ENCODE results near the gene FAM200B.

Gene FAM200B

DNA sequence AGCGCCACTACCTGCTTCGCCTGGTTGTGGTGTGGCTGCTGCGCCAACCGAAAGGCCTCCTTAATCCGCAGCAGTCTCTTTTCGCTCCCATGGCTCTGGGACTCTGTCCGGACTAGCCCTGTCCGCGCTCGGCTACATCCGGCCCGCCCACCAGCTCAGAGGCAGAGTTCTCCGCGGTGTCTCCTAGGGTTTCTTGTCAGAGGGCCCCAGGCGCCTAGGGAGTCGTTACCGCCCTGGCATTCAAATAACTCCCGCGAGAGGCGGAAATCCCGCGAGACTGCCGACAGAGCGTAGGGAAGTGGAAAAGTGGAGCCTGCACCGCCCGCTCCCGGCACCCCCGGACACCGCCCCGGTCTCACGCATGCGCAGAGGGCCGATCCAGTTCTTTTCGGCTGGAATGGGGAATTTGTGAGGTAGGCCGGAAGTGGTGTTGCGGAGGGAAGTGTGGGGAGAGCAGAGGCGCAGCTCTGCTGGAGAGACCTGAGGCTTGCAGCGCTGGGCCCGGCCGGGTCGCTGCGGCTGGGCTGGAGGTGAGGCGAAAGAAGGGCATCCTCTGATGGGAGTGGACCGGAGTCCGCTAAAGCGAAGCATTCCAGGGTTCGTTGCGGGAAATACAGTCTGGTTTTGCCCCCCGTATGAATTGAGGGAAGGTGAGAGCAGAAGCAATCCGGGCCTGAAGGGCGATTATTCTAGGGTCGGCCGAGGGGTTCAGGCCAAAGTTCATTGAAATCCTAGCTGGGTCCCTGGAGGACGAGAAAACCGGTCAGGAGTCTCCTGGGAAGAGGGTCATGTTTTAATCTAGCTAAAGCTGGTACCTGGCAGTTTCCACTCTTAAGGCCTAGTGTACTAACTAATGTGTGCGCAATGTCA lies at the start of gene FAM200B:
Gene FAM200B, plus strand, starts transcription at position 456 of the 870 bp plus-strand sequence. CDS start 5,151 bp downstream, outside the sequence.
- peak; percentile 92 to 96 for DNase-seq (ENCODE audit: low read depth in 2 of 2)

DNA sequence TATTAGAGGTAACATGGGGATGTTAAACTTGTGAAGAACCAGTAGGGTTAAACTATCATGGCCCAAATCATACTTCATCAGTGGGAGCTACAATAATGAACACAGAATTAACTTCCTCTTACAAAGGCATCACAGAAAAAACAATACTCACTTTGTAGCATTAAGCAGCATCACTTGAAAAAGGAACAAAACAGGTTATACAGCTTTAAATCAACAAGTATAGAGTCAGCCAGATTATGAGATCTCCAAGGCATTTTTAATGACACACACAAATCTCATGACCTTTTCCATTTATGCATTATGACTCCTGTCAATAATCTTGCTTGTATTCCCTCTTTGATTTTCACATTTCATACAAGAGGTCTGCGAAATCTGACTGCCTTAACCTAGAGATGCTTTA lies 44.8 kb upstream of the FAM200B start:
- no peak for DNase-seq (ENCODE audit: low read depth in 2 of 2)

DNA sequence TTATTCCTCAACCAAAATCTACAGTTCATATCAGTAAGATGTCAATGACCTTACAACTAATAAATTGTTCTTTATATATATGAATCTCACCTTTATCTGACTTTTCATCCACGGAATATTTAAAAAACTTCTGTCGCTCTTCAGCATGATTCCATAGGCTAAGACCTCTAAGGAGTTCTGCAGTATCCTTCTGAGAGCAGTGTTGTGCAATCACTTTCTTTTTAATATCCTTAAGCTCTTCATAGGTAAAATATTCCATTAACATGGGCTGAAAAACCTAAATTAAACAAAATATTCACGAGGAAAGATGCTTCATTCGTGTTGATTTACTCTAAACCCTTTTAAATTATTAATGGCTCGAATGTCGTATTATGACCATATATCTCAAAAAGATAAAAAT lies 43.2 kb upstream of the FAM200B start:
- no peak for DNase-seq (ENCODE audit: low read depth in 2 of 2)

DNA sequence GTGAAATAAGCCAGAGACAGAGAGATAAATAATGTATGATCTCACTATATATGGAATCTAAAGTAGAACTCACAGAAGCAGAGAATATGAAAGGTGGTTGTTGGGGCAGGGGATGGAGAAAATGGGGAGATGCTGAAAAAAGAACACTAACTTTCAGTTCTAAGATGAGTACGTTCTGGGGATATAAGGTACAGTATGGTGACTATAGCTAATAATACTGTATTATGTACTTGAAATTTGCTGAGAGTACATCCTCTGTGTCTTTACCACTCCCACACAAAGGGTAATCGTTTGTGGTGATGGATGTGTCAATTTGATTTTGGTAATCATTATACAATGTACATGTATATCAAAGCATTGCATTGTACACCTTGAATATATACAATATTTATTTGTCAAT lies 33.0 kb upstream of the FAM200B start:
- no peak for DNase-seq (ENCODE audit: low read depth in 2 of 2)

DNA sequence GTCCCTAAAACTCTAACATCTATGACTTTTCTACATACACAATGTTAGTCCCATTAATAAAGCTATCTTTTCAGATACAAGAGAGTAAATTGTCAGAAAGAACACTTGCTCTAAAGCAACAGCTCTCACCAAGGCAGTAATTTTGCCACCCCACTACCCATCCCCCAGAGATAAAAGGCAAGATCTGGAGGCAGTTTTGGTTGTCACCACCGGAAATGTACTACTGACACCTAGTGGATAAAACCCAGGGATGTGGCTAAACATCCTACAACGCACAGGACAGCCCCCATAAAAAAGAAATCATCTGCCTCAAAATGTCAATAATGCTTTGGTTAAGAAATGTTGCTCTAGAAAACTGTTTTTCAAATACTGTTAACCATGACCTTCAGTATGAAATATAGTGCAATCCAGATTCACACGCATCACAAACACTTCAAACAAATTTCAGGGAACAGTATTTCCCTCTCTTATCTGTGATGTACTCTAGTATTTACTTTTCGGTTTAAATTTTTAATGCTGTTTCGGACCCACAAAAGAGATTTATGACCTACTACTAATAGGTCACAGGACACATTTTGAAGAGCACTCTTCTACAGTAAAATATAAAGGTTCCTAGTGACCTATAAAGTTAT lies 31.6 kb upstream of the FAM200B start:
- DNase-seq (ENCODE audit: low read depth in 2 of 2), result peak; percentile 6 to 8

DNA sequence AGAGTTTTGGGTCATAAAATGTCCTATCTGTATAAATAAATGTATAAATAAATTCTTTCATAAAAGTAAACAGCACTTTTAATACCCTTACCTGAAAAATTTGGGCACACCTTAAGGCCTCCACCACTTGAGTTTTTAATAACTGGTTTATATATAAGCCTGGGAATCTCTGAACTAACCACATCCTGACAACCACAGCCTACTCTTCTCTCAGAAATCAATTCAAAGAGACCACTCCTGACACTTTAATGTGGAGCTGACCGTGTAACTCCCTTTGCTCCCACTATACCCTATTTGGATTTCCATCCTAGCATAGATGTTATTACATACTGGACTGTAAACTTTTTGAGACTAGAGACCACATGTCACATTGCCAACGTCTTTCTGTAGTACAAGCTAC lies 30.0 kb upstream of the FAM200B start:
- DNase-seq (ENCODE audit: low read depth in 2 of 2), result no peak

DNA sequence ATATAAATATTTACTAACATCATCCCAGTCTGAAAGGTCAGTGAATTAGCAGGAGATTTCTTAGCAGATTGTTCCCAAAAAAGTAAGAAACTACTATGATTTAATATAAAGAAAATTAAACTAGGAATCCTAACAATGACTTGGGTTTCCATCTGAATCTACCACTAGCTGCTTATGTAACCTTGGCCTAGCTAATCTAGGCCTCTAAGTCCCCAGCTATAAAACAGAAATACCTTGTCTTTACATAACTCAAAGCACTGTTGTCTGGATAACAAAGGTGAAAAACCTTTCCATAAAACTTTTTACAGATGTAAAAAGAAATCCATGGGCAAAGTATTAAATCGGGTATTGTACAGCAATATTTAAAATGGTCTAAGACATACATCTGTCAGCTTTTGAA lies 29.4 kb upstream of the FAM200B start:
- no peak for DNase-seq (ENCODE audit: low read depth in 2 of 2)

DNA sequence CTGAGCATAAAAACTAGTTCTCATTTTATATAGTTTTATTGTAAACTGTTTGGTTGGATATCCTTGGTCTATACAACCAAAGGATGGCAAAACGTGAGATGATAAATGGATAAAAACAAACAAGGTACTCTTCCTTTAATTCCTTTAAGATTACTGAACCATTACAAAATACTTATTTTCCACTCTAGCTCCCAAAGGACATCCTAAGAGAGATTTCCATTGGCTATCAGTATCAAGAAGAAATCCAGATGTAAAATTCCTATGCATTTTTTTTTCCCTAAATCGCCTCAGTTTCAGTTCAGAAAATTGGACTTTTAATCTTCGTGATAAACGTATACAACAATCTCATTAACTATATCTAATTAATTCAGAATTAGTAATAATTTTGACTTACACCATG lies 28.8 kb upstream of the FAM200B start:
- no peak for DNase-seq (ENCODE audit: low read depth in 2 of 2)

DNA sequence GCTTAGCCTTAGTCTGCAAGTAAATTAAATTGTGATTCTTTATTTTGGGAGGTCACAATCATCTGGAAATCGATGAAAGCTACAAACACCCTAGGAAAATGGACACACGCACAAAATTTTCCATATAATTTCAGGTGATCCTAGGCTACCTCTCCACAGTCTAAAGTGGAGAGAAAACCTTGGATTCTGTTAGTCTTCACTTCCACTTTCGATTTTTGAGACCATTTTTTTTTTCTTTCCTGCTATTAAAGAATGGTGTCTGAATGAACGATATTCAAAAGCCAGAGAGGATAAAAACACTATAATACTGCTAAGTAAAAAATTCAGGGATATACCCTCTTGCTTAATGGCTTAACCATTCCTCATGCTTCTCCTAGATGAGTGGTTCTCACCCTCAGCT lies 28.2 kb upstream of the FAM200B start:
- DNase-seq (ENCODE audit: low read depth in 2 of 2), result no peak

DNA sequence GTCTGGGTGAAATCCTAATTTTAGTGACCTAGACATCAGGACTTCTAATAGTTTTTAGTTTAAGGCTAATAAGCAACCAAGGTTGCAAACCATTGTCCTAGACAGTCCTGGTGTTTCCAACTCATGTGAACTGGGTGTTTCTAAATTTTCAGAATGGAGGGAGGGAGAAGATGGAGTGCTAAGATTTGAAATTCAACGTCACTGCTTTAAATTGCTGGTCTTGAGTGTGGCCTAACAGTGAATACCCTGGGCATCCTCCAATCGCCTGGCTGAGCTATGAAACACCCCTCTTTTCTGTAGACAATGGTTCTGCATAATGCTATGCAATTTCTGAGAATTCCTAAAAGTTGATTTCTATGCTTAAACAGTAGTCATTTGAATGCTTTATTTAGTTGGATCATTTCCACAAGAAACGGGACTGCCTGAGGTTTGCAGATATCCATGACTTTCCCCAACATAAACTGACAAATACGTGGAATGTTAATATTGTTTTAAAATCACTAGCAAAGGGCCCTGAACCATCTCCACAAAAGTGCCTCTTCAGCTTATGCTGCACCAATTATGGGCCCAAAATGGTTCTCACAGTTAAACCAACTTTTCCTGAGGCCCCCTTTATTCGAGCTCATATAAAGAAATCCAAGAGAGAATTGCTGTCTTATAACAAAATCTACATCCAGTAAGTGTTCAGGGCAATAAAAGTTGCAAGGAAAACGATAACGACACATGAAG lies 27.6 kb upstream of the FAM200B start:
- no peak for DNase-seq (ENCODE audit: low read depth in 2 of 2)

DNA sequence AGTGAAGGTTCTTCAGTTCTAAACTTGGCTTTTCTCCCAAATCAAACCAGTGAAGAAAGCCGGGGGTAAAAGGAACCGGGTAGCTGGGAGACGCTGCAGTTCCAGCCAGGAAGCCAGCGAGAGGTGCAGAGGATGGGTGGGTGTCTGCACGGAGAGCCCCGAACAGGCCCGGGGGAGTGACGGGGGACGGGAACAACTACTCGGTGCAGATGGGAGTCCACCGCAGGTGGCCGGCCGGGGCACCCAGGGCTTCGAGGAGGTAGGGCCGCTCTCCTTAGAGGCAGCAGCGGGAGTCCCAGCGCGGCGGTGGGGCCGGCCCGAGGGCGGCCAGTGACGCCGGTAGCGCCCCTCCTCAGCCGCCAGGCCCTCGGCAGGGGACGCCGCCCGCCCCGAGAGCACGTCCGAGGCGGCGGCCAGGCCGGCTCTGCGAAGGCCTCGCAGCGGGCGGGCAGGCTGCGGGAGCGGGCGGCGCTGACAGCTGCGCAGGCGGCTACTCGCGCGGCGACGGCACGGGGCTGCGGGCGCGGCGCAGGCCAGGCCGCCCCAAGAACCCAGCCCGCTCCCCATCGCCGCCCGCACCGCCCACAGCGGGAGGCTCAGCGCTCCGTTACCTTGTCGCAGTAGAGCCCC lies 26.9 kb upstream of the FAM200B start:
- peak; percentile 2 to 19 for DNase-seq (ENCODE audit: low read depth in 2 of 2)

DNA sequence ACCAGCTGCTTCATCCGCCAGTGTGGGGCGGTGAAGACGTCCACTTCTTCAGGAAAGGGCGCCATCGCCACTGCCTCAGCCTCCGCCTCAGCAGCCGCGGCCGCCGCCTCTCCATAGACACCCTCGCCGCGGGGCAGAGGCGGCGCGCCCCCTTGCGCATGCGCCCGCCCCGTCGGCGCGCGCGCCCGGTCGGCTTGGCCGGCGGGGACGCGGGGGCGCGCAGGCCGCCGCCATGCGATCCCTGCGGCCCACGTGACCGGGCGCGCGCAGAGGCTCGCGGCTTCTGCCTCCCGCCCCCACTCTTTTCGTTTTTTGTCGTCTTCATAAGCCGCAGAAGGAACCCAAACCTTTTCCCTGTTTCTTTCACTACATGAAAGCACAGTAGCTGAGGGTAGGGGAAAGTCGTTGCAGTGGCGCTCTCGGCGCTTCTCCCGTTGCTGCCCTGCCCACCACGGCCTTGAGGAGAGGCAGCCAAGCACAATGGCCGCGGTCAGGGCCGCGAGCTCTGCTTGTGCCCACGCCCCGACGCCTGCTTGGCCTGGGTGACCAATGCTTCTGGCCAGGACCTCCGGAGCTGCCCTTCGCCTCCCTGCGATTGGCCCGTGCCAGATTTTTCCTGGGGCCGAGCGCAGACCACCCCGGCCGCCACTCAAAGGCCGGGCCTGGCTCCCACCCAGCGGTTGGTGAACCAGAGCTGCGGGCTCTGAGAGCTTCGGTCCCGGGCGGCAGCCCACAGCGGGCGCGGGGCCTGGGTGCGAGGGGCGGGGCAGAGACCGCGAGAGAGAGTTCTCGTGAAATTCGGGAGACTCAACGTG lies 26.2 kb upstream of the FAM200B start, which contains the start of gene FBXL5:
Gene FBXL5, minus strand, starts transcription at position 135 of the 815 bp plus-strand sequence. Its CDS starts 70 bp downstream, at position 65.
- DNase-seq (ENCODE audit: low read depth in 2 of 2), result peak; percentile 64 to 72

DNA sequence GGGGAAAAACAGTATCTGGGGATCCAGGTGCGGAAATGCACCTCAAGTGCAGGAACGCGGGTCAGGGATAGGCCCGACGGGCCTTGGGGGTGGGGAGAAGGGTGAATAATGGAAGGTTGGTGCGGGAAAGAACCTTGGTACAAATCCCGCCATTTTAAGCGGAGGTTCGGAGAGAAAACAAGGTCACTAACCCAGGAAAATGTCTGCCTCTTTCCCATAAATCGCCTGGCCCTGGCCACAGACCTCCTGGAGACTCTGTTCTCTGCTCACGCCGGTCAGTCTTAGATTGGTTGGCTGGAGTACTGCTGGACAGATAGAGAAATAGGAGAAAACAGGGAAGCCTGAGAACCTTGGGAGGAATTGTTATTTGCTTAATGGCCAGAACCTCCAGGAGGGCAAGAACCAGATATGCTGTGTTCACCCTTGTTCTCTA lies 25.6 kb upstream of the FAM200B start:
- no peak for DNase-seq (ENCODE audit: low read depth in 2 of 2)

DNA sequence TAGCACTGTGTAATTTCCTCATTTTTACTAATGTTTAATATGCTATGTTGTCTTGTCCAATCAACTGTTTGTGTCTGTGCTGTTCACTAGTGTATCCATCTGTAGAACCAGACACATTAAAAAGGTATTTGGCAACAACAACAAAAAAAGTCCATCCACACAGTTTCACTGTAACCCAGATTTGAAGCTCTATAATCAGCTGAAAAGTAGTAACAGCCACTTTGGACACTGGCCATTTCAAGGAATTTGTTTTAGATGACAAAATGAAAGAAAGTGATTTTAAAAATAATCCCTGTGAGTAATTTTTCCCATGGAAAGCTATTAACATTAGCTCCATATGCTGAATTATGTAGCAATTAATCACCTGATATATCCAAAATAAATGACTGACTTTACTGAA lies 24.3 kb upstream of the FAM200B start:
- DNase-seq (ENCODE audit: low read depth in 2 of 2), result no peak

DNA sequence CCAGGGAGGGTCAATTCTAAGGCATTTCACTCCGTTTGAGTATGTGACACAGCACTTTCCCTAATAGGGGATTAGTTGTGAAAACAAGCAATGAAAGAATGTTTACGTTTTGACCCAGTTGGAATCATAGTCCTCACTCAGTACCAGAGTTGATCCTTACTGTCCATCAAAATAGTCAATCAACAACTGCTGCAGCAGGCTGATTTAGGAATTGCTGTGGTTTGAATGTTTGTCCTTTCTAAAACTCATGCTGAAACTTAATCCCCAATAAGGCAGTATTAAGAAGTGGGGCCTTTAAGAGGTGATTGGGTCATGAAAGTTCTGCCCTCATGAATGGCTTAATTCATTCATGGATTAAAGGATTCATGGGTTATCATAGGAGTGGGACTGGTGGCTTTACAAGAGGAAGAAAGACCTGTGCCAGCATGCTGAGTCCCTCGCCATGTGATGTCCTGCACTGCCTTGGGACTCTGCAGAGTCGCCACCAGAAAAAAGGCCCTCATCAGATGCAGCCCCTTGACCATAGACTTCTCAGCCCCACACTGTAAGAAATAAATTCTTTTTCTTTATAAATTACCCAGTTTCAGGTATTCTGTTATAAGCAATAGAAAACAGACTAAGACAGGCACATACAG lies 23.4 kb upstream of the FAM200B start:
- DNase-seq (ENCODE audit: low read depth in 2 of 2), result no peak

DNA sequence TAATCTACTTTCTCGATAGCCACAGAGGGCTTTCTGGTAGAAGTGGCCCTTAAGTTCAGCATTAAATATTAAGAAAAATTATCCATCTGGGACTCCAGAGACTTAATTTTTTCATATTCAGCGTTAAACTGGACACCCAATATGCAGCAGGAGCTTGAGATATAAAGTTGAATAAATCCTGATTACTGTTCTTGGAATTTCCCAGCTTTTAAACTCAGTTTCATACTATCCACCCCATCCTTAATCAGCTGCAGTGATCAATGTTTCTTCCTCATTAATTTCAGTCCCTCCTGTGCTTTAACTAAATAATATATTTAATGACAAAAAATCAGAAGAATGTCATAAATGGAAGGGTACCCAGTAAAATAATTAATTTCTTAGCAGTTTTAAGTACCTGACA lies 22.8 kb upstream of the FAM200B start:
- DNase-seq (ENCODE audit: low read depth in 2 of 2), result no peak

DNA sequence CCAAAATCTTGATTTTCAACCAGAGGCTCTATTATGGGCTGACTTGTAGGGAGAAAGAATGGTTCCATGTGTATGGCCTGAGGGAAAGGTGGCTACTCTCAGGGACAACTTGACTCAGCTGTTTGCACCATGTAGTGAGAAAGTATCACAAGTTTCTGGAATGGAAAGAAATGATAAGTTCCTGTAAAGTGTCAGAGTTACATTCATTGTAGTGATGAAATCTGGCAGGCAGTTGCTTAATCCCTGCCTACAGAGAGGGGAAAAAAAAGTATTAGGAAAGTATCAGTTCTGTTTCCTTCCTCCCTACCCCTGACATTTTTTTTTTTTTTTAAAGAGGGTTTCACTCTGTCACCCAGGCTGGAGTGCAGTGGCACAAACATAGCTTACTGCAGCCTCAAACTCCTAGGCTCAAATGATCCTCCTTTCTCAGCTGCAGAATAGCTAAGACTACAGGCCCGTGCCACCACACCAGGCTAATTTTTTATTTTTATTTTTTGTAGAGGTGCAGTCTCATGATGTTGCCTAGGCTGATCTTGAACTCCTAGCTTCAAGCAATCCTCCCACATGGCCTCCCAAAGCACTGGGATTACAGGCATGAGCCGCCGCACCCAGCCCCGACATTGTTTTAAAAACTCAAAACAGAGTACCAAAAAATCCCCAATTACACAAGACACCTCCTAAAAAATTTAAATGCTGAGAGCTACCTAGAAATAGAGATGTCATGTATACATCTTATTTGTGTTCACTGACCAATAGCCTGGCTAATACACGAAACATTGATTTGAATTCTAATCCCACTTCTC lies 21.7 kb upstream of the FAM200B start:
- DNase-seq (ENCODE audit: low read depth in 2 of 2), result no peak

DNA sequence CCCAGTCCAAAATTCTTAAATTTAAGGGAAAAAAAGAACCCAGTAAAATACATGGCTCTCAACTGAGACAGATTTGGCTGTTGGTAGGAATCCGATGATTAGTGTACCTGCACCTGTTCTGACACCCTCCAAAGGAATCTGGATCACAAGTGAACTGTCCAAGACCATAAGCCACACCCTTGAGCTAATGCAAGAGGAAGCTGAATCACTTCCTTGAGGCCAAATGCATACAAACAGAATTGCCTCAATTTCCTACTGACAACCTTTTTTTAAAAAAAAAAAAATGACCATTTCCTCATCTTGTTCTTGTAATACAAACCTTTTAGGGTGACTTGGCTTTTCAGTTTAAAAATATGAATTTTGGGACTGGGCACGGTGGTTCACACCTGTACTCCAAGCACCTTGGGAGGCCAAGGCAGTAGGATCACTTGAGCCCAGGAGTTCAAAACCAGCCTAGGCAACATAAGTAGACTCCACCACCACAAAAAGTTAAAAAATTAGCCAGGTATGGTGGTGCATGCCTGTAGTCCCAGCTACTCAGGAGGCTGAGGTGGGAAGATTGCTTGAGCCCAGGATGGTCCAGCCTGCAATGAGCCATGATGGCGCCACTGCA lies 15.8 kb upstream of the FAM200B start:
- DNase-seq (ENCODE audit: low read depth in 2 of 2), result no peak

DNA sequence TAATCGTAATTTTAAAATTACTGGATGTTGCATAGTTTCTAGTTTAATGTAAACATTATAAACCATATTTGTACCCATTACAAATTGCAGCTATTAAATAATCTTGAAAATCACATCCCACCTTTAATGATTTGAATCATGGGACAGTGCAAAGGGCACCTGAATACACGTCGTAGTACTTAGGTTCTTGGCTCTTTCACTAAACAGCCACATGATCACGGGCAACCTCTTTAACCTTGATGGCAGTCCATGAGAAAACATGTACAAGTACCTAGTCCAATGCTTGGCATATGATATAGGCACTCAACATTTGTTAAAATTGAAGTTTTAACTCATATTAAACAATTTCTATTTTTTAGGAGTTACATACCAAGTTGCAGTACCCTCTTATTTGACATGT lies 14.6 kb upstream of the FAM200B start:
- no peak for DNase-seq (ENCODE audit: low read depth in 2 of 2)
